GM12872 (cell line): ENCODE data around the gene CNOT6L.

Source experiments
- CTCF ChIP-seq: IDR thresholded peaks from 3 replicates; pipeline ENCODE4 v1.5.1; 2011; ENCODE audit warnings: low read depth, mild to moderate bottlenecking, low read length, moderate library complexity; ENCODE audit not compliant: insufficient read depth

Gene CNOT6L

GRCh38 chr4:77681792-77682191, 137.4 kb downstream of the CNOT6L start:
- no peak for TF ChIP-seq CTCF

GRCh38 chr4:77676842-77677241, 142.3 kb downstream of the CNOT6L start:
- no peak for TF ChIP-seq CTCF

- no peak for TF ChIP-seq CTCF
Measured at GRCh38 chr4:77671051-77671450, 148.1 kb downstream of the CNOT6L start.

GRCh38 chr4:77669946-77670590, 149.1 kb downstream of the CNOT6L start:
- TF ChIP-seq CTCF = no peak

- TF ChIP-seq CTCF = no peak
Measured at GRCh38 chr4:77665381-77666069, 153.6 kb downstream of the CNOT6L start.
